Measurements from ENCODE around the gene FAM240A. TPM values are rescaled to one million over a fixed set of nuclear protein-coding genes. Genes with fewer than 3 reads are reported as not detected.

FAM240A gene
- total RNA-seq, 1 experiment from 2014 or later = not detected

DNA sequence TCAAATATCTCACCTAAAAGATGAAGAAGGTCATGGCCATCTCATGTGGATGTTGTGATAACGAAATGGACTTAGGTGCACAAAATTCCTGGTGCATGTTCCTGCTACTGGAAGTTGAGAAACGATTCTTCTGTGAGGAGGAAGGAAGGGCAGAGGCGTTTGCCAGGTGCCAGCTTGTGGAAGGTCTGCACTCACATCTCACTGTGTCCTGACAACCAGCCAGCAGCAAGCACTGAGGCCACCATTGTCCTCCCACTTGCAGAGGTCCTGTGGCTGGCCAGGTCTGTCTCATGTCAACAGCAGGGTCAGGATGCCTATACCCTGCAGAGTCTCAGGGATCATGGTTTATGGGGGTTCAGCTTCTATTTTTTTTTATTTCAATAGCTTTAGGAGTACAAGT lies 3.7 kb downstream of the FAM240A start:
- Histone ChIP-seq H3K27me3 (ENCODE audit: insufficient read depth, low read depth) (0 out of 2 replicates have a peak, but pooled peaks cover 4% of the 10 kb centered on the region), H3K79me2 (ENCODE audit: low read depth) (no peaks in the 10 kb centered on the region), H3K27ac (no peak overlapping the region), H2AFZ (no peak overlapping the region), H3K4me3 (no peak overlapping the region), H3K36me3 (ENCODE audit: low read depth) (no peaks in the 10 kb centered on the region), H4K20me1 (ENCODE audit: insufficient read depth) (no peaks in the 10 kb centered on the region), H3K9me3 (ENCODE audit: insufficient read depth, low read depth) (no peaks in the 10 kb centered on the region), H3K4me1 (replicated peaks; ENCODE audit: insufficient read depth) (no peaks in the 10 kb centered on the region), H3F3A (ENCODE audit: insufficient read depth, low read depth) (no peaks in the 10 kb centered on the region), H3K4me2 (no peak overlapping the region), H3K9me2 (ENCODE audit: insufficient read depth) (no peaks in the 10 kb centered on the region)
- POLR2A ChIA-PET (ENCODE audit: unreplicated experiment) = interaction anchor here (0.7 kb wide), 1 partner anchor 13 kb away, joined by 3 read pairs; no protein-coding TSS in a partner anchor
- no peak for TF ChIP-seq CTCF (conservative IDR thresholded peaks at IDR 0.05)
- TF ChIP-seq EZH2 (IDR thresholded peaks at IDR 0.05; ENCODE audit: low read depth) = no peak
- CTCF ChIA-PET = no interaction called here
- DNase-seq = no peak
- BruUV-seq (replicated peaks) = no TSS peak
- intact Hi-C loops (cut with micrococcal nuclease; ENCODE audit: unreplicated experiment) = no loop called here

DNA sequence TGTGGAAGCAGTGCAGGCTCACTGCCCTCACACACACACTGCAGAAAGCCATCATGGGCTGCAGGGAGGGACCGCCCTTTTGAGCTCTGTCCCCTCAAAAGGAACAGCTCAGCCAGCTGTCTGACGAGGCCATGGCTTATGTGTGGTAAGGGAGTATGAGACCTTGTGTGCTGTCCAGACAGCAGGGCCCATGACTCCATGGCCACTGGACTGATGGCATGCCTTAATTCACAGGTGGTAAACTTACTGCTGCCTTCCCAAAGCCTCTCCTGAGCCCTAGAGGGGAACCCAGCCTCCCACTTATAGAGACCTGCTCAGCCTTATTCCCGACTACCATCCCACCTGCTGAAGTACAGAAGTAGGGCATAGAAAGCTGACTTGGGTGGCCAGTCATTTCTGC lies 5.6 kb downstream of the FAM240A start:
- Histone ChIP-seq H3K4me3 (no peak overlapping the region), H3K4me1 (replicated peaks; ENCODE audit: insufficient read depth) (no peaks in the 10 kb centered on the region), H3F3A (ENCODE audit: insufficient read depth, low read depth) (no peaks in the 10 kb centered on the region), H3K79me2 (ENCODE audit: low read depth) (no peaks in the 10 kb centered on the region), H3K36me3 (ENCODE audit: low read depth) (no peaks in the 10 kb centered on the region), H3K9me2 (ENCODE audit: insufficient read depth) (no peaks in the 10 kb centered on the region), H3K27ac (no peak overlapping the region), H3K27me3 (ENCODE audit: insufficient read depth, low read depth) (peaks cover 4% of the 10 kb centered on the region; the same call in 1 of the 2 replicates), H4K20me1 (ENCODE audit: insufficient read depth) (no peaks in the 10 kb centered on the region), H3K9me3 (ENCODE audit: insufficient read depth, low read depth) (no peaks in the 10 kb centered on the region), H3K4me2 (no peak overlapping the region), H2AFZ (no peak overlapping the region)
- ChIA-PET POLR2A (ENCODE audit: unreplicated experiment) (no interaction called here), CTCF (no interaction called here)
- intact Hi-C loops (cut with micrococcal nuclease; ENCODE audit: unreplicated experiment) = no loop called here
- DNase-seq = no peak
- no peak for TF ChIP-seq EZH2 (IDR thresholded peaks at IDR 0.05; ENCODE audit: low read depth)
- no peak for TF ChIP-seq CTCF (conservative IDR thresholded peaks at IDR 0.05)
- BruUV-seq (replicated peaks) = no TSS peak

- ChIA-PET CTCF (interaction anchor here (0.7 kb wide), 1 partner anchor 9 kb away, joined by 3 read pairs; no protein-coding TSS in a partner anchor), POLR2A (ENCODE audit: unreplicated experiment) (no interaction called here)
- H3K27me3 ChIP-seq (ENCODE audit: insufficient read depth, low read depth) = peaks cover 4% of the 10 kb centered on the region; the same call in 1 of the 2 replicates
- no peak overlapping the region for H2AFZ ChIP-seq
- no peaks in the 10 kb centered on the region for H3F3A ChIP-seq (ENCODE audit: insufficient read depth, low read depth)
- no peaks in the 10 kb centered on the region for H3K4me1 ChIP-seq (replicated peaks; ENCODE audit: insufficient read depth)
- no peak for DNase-seq
- H3K79me2 ChIP-seq (ENCODE audit: low read depth) = no peaks in the 10 kb centered on the region
- no peaks in the 10 kb centered on the region for H4K20me1 ChIP-seq (ENCODE audit: insufficient read depth)
- no peak overlapping the region for H3K27ac ChIP-seq
- no peak overlapping the region for H3K4me3 ChIP-seq
- intact Hi-C loops (cut with micrococcal nuclease; ENCODE audit: unreplicated experiment) = no loop called here
- H3K9me2 ChIP-seq (ENCODE audit: insufficient read depth) = no peaks in the 10 kb centered on the region
- TF ChIP-seq EZH2 (IDR thresholded peaks at IDR 0.05; ENCODE audit: low read depth) (no peak), CTCF (conservative IDR thresholded peaks at IDR 0.05) (no peak)
- H3K36me3 ChIP-seq (ENCODE audit: low read depth) = no peaks in the 10 kb centered on the region
- no peaks in the 10 kb centered on the region for H3K9me3 ChIP-seq (ENCODE audit: insufficient read depth, low read depth)
- H3K4me2 ChIP-seq = no peak overlapping the region
- no TSS peak for BruUV-seq (replicated peaks)
These were observed 7.8 kb downstream of the FAM240A start for GRCh38 chr3:46619845-46620778.
